Aorta (tissue), 5 donors: ENCODE measurements around the gene EVA1A. TPM values are rescaled to one million over a fixed set of nuclear protein-coding genes. Genes with fewer than 3 reads are reported as not detected.

Source experiments
- ATAC-seq: fragments of 200-7000 bp; cut with Tn5 transposase; one replicate; pipeline ENCODE4 v1.9.1; 2022; ENCODE audit warnings: moderate library complexity; ENCODE audit not compliant: low FRiP score
- DNase-seq, 2 donors: peaks; one replicate each; pipeline ENCODE4 v3.0.0-alpha.2; 2020
- H3K27ac ChIP-seq, 2 donors: one replicate each; pipeline ENCODE4 v1.5.1; 2013; ENCODE audit warnings: low read length in 2 of 2, mild to moderate bottlenecking in 2 of 2, moderate library complexity in 2 of 2, control low read depth in 1 of 2, inconsistent platforms in 1 of 2, low read depth in 1 of 2
- H3K27me3 ChIP-seq, 2 donors: one replicate each; pipeline ENCODE4 v1.6.1; 2013; ENCODE audit warnings: control low read depth in 1 of 2, low read length in 1 of 2, mild to moderate bottlenecking in 1 of 2, moderate library complexity in 1 of 2; ENCODE audit not compliant: insufficient read depth in 2 of 2, control insufficient read depth in 1 of 2
- H3K36me3 ChIP-seq, 2 donors: one replicate each; pipeline ENCODE4 v1.6.1; 2013; ENCODE audit warnings: control low read depth in 1 of 2, low read length in 1 of 2, mild to moderate bottlenecking in 1 of 2; ENCODE audit not compliant: insufficient read depth in 2 of 2, control insufficient read depth in 1 of 2
- H3K4me1 ChIP-seq, 2 donors: one replicate each; pipeline ENCODE4 v1.6.1; 2013; ENCODE audit warnings: low read length in 2 of 2, control low read depth in 1 of 2, mild to moderate bottlenecking in 1 of 2, moderate library complexity in 1 of 2; ENCODE audit not compliant: insufficient read depth in 2 of 2, control insufficient read depth in 1 of 2
- H3K4me3 ChIP-seq, 2 donors: one replicate each; pipeline ENCODE4 v1.5.1; 2013; ENCODE audit warnings: low read length in 2 of 2, control low read depth in 1 of 2, mild to moderate bottlenecking in 1 of 2
- H3K9me3 ChIP-seq: one replicate; pipeline ENCODE4 v1.6.1; 2013; ENCODE audit warnings: mild to moderate bottlenecking, low read length; ENCODE audit not compliant: control insufficient read depth
- WGBS, 2 donors: extraction: QIAGEN DNeasy Blood & Tissue Kit; methylation state at CpG; one replicate each; pipeline ENCODE4 v1.1.7; 2013; 5-methylcytosine and 5-hydroxymethylcytosine counted together
- intact Hi-C, 2 donors: fragments of 100-400 bp; cut with DNase I; formaldehyde crosslinking; loops; one replicate each; pipeline versions ENCODE4 v1.14.2 to v1.15.0; 2022
- polyA plus RNA-seq, 2 donors: library from polyadenylated mRNA; stranded (reverse); fragments of 200-250 nt; gene quantifications; one replicate each; pipeline ENCODE4 v1.2.3, GENCODE V29; 2013
- total RNA-seq, 2 donors: library from RNA; stranded (reverse); fragmentation: NEBNext Ultra II Directional; extraction: Animal tissue kit (Norgen Biotek cat#: 25700); gene quantifications; one replicate each; pipeline ENCODE4 v1.2.1, GENCODE V29; 2021
- donor health status: healthy with polysubstance abuse.
- donor health status: Bipolar disorder and iron deficiency.
- donor health status: DM: no; HTN: no; CAD: no.
- donor health status: DM: no; HTN: no; CAD: no.
- donor health status: DM: yes; HTN: yes; CAD: no.

Gene EVA1A
- total and polyA plus RNA-seq, 4 donors = 0.82 to 6.0 (median 2.4) TPM

- Histone ChIP-seq H3K4me3 (no peak overlapping the region), H3K27me3 (peaks cover 0 to 2% of the 10 kb centered on the region in 2 donors), H3K27ac (no peak overlapping the region), H3K36me3 (no peaks in the 10 kb centered on the region), H3K9me3 (no peaks in the 10 kb centered on the region), H3K4me1 (no peaks in the 10 kb centered on the region)
- 57% methylated on average over 6 of the region's 6 CpGs for WGBS, 2 donors
- DNase-seq (no peak), ATAC-seq (no peak)
- intact Hi-C loops = no loop called here
Measured at GRCh38 chr2:75605770-75606529, 45.2 kb upstream of the EVA1A start.

- Histone ChIP-seq H3K36me3 (no peaks in the 10 kb centered on the region), H3K27me3 (peaks cover 0 to 2% of the 10 kb centered on the region in 2 donors), H3K27ac (no peak overlapping the region), H3K4me1 (no peaks in the 10 kb centered on the region), H3K9me3 (no peaks in the 10 kb centered on the region), H3K4me3 (no peak overlapping the region)
- intact Hi-C loops = no loop called here
- ATAC-seq (no peak), DNase-seq (no peak)
- WGBS, 2 donors = 47 to 53% methylated on average over 4 of the region's 4 CpGs
Measured at GRCh38 chr2:75604484-75604883, 43.7 kb upstream of the EVA1A start.

DNA sequence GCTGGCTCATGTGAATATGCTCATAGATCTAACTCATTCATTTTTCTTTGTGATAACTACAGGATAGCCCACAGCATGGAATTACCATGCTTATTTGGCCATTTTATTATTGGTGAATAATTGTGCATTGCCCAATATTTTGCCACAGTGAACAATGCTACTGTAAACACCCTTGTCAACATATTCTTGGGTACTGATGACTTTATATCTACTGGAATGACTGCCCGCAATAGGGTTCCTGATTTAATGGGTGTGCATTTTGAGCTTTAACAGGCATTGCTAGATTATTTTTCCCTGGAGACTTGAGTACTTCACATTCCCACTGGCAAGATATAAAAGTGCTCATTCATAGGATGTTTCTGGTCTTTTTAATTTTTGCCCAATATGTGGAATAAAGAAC is 42.7 kb upstream of the EVA1A start:
- intact Hi-C loops = no loop called here

DNA sequence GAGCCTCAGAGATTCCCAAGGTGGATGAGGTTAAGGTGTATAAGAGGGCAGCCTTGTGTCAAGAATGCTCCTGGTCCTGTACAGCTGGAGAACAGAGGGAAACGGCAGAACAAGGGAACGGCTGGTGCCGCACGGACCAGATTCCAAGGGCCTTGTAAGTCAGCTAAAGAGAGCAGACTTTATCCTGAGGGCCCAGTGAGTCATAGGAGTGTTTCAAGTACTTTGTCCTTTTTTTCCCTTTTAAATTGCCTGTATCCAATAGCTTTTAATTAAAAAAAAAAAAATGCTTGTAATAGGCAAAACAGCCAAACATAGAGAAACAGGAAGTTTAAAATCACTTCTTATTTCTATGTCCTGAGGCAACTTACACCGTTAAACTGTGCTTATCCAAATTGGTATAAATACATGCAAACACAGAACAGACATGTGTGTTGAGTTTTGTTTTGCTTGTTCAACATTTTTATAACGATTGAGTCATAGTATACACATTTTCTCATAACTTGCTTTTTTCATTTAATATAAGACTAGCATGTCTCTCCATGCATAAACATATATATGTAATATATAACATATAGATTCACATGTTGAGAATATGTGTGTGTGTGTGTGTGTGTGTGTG is 42.1 kb upstream of the EVA1A start:
- WGBS, 2 donors = 56 to 63% methylated on average over 6 of the region's 6 CpGs
- Histone ChIP-seq H3K27ac (no peak overlapping the region), H3K27me3 (peaks cover 0 to 2% of the 10 kb centered on the region in 2 donors), H3K4me3 (no peak overlapping the region), H3K36me3 (no peaks in the 10 kb centered on the region), H3K4me1 (no peaks in the 10 kb centered on the region), H3K9me3 (no peaks in the 10 kb centered on the region)
- DNase-seq (no peak), ATAC-seq (no peak)
- intact Hi-C loops = no loop called here

More for the DNA sequence above, 42.7 kb upstream of the EVA1A start:
- no peak overlapping the region for H3K4me3 ChIP-seq
- no peaks in the 10 kb centered on the region for H3K9me3 ChIP-seq
- ATAC-seq (no peak), DNase-seq (no peak)
- peaks cover 0 to 2% of the 10 kb centered on the region in 2 donors for H3K27me3 ChIP-seq
- no peaks in the 10 kb centered on the region for H3K36me3 ChIP-seq
- WGBS, 2 donors = 34 to 48% methylated on average over 1 of the region's 1 CpG
- no peak overlapping the region for H3K27ac ChIP-seq
- H3K4me1 ChIP-seq = no peaks in the 10 kb centered on the region

GRCh38 chr2:75600461-75601011 is 39.8 kb upstream of the EVA1A start:
- Histone ChIP-seq H3K4me3 (no peak overlapping the region), H3K4me1 (no peaks in the 10 kb centered on the region), H3K9me3 (no peaks in the 10 kb centered on the region), H3K27me3 (no peaks in the 10 kb centered on the region), H3K36me3 (no peaks in the 10 kb centered on the region), H3K27ac (no peak overlapping the region)
- intact Hi-C loops = no loop called here
- WGBS, 2 donors = 64% methylated on average over 4 of the region's 4 CpGs
- no peak for ATAC-seq
- DNase-seq = no peak

GRCh38 chr2:75598589-75599155 is 37.9 kb upstream of the EVA1A start:
- intact Hi-C loops = no loop called here
- ATAC-seq (no peak), DNase-seq (no peak)
- Histone ChIP-seq H3K27ac (no peak overlapping the region), H3K4me1 (no peaks in the 10 kb centered on the region), H3K9me3 (no peaks in the 10 kb centered on the region), H3K4me3 (no peak overlapping the region), H3K27me3 (no peaks in the 10 kb centered on the region), H3K36me3 (no peaks in the 10 kb centered on the region)
- WGBS, 2 donors = 59 to 65% methylated on average over 8 of the region's 8 CpGs

- WGBS, 2 donors = 90 to 94% methylated on average over 19 to 20 of the region's 20 CpGs
- Histone ChIP-seq H3K9me3 (no peaks in the 10 kb centered on the region), H3K27ac (no peak overlapping the region), H3K4me3 (no peak overlapping the region), H3K4me1 (no peaks in the 10 kb centered on the region), H3K27me3 (no peaks in the 10 kb centered on the region), H3K36me3 (no peaks in the 10 kb centered on the region)
- intact Hi-C loops = no loop called here
- no peak for ATAC-seq
- DNase-seq = no peak
Measured at GRCh38 chr2:75597949-75598348, 37.2 kb upstream of the EVA1A start.

DNA sequence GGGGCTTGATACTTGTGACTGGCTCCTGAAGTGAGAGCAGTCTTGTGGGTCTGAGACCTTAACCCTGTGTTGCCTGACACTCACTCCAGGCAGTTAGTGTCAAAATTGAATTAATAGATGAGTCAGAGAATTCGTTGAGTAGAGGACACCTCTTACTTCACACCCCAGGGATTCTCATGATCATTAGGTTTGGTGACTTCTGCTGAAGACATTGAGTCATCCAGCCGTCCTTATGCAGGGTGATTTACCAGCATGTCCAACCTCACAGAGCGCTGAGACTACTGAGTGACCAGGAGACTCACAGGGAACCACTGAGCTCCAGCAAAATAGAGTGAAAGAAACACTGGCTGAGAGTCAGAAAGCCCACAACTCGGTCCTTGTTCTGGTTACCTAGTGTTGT is 36.0 kb upstream of the EVA1A start:
- DNase-seq (no peak), ATAC-seq (no peak)
- H3K27me3 ChIP-seq = no peaks in the 10 kb centered on the region
- H3K4me3 ChIP-seq = no peak overlapping the region
- no peaks in the 10 kb centered on the region for H3K36me3 ChIP-seq
- H3K9me3 ChIP-seq = peaks cover 2% of the 10 kb centered on the region
- intact Hi-C loops = no loop called here
- H3K27ac ChIP-seq = no peak overlapping the region
- WGBS, 2 donors = 57 to 73% methylated on average over 4 of the region's 4 CpGs
- no peaks in the 10 kb centered on the region for H3K4me1 ChIP-seq
